ENCODE measurements around the gene LILRB1.
"Not testable (repeated sequence)": the region's sequence is repeated elsewhere in the genome, so short reads cannot be mapped to it uniquely, and the experiment has no call there.

LILRB1 gene

GRCh38 chr19:54630262-54630661 lies at the start of gene LILRB1:
LILRB1 (plus strand) TSS chr19:54630484; CDS start chr19:54631074, 590 bp downstream.
- DNase-seq: not testable (repeated sequence)

- DNase-seq: no peak
Observed at GRCh38 chr19:54586397-54586796, 43.9 kb upstream of the LILRB1 start.

DNA sequence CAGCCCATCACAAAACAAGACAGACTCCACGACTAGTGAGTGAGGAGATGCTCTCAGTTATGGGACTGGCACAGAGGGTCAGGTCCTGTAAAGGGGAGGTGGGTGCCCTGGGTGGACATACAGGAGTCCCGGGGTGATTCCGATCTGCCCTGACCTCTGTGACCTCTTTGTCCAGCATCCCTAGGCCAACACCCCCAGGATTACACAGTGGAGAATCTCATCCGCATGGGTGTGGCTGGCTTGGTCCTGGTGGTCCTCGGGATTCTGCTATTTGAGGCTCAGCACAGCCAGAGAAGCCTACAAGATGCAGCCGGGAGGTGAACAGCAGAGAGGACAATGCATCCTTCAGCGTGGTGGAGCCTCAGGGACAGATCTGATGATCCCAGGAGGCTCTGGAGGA lies 43.3 kb upstream of the LILRB1 start:
- DNase-seq: no peak

- not testable (repeated sequence) for DNase-seq
Observed at GRCh38 chr19:54593445-54593844, 36.8 kb upstream of the LILRB1 start, which contains the start of gene LILRA1. LILRA1 (plus strand) TSS chr19:54593632; CDS start chr19:54594245, 613 bp downstream.

DNA sequence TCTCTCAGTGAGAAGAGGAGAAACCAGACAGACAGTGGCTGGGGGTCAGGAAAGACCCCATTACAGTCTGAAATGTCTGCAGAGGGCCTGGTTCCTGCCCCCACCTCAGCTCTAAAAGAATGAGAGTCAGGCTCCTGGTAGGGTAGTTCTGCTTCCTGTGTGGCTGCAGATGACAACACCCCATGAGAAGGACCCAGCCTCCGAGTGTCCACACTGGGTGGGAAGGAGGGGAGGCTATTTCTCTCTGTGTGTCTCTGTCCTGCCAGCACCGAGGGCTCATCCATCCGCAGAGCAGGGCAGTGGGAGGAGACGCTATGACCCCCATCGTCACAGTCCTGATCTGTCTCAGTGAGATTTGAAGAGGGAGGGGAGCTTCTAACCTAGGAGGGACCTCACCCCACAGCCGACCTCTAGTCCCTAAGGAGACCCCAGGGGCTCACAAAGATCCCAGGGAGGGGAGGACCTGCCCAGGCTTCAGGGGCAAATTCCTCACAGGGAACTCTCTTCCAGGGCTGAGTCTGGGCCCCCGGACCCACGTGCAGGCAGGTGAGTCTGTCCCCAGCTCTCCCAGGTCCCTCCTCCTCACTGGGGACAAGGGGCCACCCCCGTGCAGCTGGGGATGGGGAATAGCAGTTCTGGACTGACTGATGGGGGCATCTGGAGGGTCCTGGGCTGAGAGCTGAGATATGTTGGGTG lies 36.2 kb upstream of the LILRB1 start:
- DNase-seq: not testable (repeated sequence)

- no peak for DNase-seq
Observed at GRCh38 chr19:54594737-54595136, 35.5 kb upstream of the LILRB1 start.

GRCh38 chr19:54595680-54596436 lies 34.4 kb upstream of the LILRB1 start:
- not testable (repeated sequence) for DNase-seq

GRCh38 chr19:54600212-54600611 lies 30.1 kb upstream of the LILRB1 start:
- no peak for DNase-seq

DNA sequence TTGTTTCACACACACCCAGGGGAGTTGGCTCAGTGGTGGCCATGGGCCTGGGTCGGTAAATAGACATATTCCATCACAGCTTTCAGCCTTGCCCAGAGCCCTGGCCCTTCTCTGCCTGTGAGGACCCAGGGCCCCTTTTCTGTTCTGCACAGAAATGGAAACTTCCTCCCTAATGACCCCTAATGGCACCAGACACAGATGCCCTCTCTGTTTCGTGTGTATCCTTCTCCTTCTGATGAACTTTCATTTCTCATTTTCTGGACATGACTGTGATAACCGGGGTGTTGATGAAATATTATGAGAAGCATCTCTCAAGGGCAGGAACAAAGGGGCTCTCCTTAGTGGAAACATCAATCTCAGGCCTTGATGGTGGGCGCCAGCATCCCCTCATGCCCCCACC lies 24.1 kb upstream of the LILRB1 start:
- no peak for DNase-seq

GRCh38 chr19:54606891-54607784 lies 23.1 kb upstream of the LILRB1 start:
- DNase-seq: no peak

DNA sequence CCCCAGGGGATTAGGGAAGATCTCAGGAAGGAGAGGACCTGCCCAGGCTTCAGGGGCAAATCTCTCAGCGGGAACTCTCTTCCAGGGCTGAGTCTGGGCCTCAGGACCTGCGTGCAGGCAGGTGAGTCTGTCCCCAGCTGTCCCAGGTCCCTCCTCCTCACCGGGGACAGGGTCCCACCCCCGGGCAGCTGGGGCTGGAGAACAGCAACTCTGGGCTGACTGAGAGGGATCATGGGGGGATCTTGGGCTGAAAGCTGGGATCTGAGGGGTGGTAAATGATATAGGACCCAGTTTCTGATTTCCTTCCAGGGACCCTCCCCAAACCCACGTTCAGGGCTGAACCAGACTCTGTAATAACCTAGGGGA lies 22.5 kb upstream of the LILRB1 start:
- DNase-seq: no peak

- no peak for DNase-seq
Observed at GRCh38 chr19:54608205-54608604, 22.1 kb upstream of the LILRB1 start.

GRCh38 chr19:54608792-54609191 lies 21.5 kb upstream of the LILRB1 start:
- DNase-seq: no peak

DNA sequence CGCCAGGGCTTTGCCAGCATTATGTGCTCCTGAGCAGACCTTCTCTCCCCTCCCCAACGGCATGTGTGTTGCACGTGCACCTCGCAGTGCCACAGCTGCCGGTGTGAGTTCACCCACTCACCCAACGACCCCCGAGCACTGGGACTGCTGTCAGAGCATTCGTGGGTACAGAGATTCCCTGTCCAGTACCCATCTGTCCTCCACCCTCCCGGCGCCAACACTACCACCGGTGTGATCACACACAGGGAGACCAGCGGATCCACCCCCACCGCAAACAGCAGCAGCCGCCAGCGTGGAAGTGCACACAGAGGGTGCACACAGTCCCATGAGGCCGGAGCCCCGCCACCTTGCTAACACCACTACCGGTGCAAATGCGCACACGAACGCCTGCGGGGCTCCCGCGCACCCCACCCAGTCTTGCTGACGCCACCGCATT lies 20.9 kb upstream of the LILRB1 start:
- no peak for DNase-seq

DNA sequence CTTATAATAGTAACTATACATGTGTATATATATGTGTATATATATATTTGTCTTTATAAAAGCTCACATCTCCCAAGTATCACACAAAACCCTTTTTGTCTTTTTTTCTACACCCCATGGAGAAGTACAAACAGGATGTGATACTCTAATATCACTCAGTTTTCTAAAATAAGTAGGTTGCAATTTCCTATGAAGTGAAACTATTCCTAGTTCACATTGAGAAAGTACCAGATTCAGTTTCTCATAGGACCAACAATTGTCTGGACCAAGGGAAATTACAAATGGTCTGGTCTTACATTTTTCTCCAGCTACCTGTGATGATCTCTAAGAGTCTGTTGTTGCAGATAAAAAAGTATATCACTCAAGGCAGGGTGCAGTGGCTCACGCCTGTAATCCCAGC lies 17.9 kb upstream of the LILRB1 start:
- no peak for DNase-seq

- DNase-seq: no peak
Observed at GRCh38 chr19:54614726-54615125, 15.6 kb upstream of the LILRB1 start.

GRCh38 chr19:54616057-54616456 lies 14.2 kb upstream of the LILRB1 start:
- DNase-seq: no peak

- no peak for DNase-seq
Observed at GRCh38 chr19:54616821-54617560, 13.3 kb upstream of the LILRB1 start.

DNA sequence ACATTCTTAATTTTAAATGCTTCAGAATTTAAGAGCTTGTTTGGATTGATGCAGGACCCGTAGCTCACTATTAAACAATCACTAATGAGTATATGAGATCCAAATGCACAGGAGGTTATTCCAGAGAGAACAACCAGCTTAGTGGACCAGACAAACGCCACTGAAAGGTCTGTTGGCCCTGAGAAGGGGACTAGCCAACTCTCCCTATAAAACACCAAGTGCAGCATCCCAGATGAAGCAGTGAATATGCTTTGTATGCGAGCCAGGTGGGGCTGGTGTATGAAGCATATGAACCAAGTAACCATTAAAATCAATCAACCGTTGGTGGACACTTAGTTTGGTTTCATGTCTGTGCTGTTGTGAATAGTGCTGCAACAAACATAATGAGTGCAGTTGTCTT lies 9.8 kb upstream of the LILRB1 start:
- no peak for DNase-seq

DNA sequence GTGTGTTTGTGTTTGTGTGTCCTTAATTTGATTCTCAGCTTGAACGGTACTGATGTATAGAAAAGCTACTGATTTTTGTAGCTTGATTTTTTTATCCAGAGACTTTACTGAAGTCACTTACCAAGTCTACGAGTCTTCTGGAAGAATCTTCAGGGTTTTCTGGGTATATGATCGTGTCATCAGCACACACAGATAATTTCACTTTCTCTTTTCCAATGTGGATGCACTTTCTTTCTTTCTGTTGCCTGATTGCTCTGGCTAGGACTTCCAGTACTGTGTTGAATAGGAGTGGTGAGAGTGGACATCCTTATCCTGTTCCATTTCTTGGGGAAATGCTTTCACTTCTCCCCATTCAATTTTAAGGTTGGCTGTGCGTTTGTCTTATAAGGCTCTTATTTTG lies 7.9 kb upstream of the LILRB1 start:
- no peak for DNase-seq

DNA sequence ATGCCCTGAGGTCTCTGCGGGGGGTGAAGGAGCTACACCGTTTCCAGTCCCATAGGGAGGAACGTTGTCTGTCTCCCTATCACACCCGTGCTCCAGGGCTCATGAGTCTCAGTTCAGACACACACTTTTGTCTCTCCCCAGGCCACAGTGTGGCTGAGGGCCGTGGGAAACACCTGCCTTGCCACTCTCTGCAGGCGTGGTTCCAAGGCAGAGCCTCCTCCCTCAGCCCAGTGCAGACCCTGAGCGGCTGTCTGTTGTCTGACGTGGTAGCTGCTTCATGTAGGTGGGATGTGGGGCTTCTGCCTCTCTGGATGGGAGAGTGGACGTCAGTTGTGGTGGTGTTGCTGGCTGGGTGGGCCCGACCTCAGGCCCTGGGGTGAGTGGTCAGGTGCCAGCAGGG lies 6.0 kb upstream of the LILRB1 start:
- DNase-seq: not testable (repeated sequence)

- not testable (repeated sequence) for DNase-seq
Observed at GRCh38 chr19:54624934-54625730, 5.2 kb upstream of the LILRB1 start.

All from activated CD8-positive, alpha-beta memory T cell treated with anti-CD3 and anti-CD28 coated beads, Interleukin-2, amount 50 U/mL, for 4 hours (primary cell).